Hepatic stellate cell (primary cell): ENCODE results near the gene QRICH1.

Source experiments
- DNase-seq: peaks from one replicate; pipeline ENCODE4 v3.0.0; 2011; ENCODE audit warnings: low spot score

QRICH1 gene, protein sequence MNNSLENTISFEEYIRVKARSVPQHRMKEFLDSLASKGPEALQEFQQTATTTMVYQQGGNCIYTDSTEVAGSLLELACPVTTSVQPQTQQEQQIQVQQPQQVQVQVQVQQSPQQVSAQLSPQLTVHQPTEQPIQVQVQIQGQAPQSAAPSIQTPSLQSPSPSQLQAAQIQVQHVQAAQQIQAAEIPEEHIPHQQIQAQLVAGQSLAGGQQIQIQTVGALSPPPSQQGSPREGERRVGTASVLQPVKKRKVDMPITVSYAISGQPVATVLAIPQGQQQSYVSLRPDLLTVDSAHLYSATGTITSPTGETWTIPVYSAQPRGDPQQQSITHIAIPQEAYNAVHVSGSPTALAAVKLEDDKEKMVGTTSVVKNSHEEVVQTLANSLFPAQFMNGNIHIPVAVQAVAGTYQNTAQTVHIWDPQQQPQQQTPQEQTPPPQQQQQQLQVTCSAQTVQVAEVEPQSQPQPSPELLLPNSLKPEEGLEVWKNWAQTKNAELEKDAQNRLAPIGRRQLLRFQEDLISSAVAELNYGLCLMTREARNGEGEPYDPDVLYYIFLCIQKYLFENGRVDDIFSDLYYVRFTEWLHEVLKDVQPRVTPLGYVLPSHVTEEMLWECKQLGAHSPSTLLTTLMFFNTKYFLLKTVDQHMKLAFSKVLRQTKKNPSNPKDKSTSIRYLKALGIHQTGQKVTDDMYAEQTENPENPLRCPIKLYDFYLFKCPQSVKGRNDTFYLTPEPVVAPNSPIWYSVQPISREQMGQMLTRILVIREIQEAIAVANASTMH

DNA sequence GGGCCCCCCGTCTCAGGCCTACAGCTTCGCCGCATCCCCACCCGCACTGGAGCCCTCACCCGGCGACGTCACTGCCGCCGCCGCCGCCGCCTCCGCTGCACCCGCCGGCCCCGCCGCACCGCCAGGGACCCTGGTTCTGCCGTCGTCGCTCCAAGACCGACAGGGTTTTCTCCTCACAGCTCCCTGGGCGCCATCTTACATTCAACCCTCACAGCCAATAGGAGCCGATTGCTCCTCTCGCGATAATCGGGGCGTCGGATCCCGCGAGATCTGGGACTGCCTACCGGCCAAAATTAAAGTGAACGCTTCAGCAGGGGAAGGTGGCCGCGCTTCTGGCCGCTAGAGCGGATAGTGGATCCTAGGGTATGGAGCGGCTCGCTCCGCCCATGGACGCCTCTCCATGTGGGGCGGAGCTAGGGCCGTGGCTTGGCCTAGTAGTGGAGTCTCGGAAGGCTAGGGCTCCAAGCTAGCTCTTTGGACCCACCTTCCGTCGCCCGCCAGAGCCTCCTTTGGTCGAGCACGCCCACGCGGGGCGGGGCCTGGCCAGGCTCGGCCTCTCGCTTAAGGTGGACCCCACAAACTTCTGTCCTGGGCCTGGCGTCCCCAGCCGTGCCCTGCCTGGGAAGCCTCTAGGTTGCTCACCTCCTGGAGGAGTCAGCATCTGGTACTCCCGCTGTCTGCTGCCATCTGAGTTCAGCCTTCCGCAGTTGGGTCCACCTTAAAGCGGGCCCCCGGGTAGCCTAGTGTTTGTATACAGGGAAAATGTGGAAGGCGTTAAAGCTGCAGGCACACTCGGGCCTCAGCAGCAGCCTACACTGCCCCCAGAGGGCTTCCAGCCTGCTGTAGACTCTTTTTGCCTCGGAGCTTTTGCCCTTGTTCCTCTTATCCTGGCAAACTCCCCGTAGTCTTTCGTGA lies at the start of gene QRICH1:
QRICH1 (minus strand) TSS at position 219 of the 915 bp plus-strand sequence. CDS start 17,054 bp downstream, outside the sequence.
- peak; percentile 95 for DNase-seq

DNA sequence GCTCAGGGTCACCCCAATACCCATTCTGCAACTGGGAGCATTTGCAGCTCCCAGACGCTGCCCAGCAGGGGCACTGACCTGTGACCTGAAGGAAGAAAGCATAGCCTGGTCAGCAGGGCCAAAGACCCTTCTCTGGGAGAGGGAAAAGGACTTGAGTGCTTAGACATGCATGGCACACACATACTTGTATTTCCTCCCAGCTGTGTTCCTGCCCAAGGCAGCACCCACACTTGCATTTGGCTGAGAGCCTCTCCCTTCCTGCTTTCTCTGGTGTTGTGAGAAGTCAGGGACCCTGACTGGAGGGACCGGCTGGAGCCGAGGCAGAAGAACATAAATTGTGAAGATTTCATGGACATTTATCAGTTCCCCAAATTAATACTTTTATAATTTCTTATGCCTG lies 46.2 kb upstream of the QRICH1 start:
- no peak for DNase-seq

DNA sequence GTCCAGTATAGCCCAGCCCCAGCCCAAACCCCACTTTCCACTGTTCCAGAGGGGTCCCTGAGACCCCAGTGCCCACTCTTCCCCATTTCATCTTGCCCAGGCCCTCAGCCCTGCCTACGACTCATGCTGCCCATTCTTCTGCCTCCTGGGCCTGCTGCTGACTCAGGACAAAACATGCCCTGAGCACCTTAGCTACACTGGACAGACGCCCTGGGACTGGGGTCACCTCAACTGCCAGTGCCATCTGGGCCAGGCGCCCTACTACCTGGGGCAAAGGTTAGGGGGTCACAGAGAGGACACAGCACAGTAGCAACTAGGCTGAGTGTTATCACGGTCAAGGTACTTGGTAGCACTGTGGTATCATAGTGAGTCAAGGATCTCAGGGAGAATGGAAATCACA lies 41.6 kb upstream of the QRICH1 start:
- DNase-seq = no peak

DNA sequence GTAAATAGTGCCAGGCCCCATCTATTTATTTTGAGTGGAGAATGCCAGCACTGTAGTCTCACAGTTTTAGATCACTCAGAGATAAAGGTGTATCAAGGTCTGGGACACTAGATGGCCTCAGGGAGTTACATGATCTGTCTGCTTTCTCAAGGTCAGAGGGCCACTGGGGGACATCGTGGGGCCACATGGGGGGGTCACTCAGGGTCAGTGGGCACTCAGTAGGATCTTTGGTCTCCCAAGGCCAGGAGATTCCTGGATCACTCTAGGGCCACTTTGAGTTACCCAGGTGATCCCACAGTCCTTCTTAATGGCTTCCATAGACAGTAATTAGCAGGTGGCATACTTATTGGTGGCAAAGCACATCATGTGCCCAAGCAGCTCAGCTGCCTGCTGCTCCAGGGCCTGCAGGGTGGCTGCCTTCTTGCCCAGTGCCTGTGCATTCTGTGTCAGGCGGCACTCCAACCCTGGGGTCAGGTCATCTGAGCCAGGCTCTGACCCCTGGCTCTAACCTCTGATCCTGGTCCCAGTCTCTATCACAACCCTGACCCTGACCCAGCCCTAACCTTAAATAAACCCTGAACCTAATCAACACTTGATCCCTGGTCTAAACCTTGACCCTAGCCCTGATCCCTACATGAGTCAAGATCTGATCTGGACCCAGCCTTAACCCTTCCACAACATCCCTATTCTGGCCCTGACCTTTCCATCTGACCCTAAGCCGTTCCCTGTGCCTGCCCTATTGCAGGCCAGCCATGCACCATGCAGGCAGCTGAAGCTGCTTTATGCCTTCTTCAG lies 40.8 kb upstream of the QRICH1 start:
- DNase-seq = no peak

DNA sequence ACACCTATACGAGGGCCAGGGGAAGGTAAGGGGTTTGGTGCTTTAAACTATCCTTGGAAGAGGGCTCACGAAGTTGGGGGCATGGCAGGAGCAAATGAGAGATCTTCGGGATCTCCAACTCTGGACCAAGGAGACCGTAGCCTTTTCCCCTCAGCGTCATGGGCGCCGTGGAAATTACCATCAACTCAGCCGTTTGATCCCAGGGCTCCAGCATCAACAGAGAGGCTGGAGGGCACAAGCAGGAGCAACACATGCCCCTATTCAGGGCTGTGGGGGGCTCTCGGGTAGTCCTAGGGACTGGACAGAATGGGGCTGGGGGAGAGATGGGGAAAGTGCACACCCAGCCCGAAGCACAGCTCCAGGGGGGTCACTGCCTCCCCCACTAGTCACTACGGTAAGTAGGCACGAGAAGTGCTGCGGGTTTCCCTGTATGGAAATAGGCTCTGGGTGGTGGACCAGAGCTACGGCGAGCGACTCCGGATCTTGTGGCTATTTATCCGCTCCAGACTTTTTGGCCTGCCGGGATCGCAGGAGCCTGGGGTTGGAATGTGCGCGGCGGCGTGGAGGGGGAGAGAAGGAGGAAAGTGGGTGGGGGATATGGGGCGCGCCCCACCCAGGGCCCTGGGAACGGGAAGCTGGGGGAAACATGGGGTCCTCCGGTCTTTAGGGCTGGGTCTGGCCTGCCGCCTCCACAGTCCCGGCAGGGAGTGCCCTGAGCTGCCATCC lies 39.5 kb upstream of the QRICH1 start:
- DNase-seq = peak; percentile 96

DNA sequence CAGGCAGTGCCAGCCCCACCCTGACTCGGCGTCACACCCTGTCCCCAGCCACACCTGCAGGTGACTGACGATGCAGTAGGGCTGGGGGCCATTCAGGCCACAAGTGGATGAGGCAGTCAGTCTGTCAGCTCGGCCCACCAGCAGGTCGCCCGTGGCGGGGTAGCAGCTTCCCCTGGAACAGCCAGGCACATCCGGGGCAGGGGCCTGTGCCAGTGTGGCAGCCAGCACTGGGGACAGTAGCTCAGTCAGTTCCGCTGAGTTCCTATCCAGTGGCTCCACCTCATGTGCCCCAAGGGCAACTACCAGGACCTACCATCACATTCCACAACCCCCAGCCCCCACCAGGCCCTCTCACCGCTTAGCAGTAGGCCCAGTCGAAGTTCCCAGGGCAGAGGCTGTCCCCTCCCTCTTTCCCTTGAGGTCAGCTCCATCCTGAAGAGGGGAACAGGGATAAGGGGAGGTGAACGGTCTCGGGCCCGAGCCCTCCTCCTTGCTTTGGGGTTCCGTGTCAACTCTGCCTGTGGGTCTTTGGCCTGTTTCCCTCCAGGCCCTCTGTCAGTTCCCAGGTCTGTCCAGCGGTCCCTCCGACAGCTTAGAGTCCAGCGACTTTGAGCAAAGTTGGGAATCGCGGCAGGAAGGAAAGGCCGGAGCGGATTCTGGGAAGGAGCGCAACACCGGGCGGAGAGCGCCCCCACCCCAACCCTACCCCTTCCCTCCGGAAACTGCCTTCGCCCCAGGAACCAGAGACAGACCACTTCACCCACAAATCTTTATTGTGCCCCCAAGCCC lies 38.8 kb upstream of the QRICH1 start, which contains the start of gene LAMB2:
LAMB2 (minus strand) TSS at position 614 of the 789 bp plus-strand sequence; CDS start at position 431, 183 bp downstream.
- DNase-seq = peak; percentile 89

DNA sequence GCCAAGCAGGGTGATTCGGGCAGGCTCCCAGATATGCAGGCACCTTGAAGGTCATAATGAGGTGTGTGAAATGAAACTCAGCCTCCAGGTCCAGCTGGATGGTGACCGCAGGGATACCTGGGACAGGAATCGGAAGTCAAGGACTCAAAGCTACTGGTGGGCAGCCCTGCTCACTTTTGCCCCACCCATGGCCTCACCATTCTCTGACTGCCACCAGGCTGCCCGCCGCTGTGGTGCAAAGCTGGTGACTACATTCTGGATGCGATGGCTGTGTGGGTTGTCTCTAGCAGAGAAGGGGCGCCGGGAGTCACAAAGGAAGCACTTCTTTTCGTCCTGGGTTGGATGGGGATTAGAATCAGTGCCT lies 38.2 kb upstream of the QRICH1 start:
- peak; percentile 27 for DNase-seq

DNA sequence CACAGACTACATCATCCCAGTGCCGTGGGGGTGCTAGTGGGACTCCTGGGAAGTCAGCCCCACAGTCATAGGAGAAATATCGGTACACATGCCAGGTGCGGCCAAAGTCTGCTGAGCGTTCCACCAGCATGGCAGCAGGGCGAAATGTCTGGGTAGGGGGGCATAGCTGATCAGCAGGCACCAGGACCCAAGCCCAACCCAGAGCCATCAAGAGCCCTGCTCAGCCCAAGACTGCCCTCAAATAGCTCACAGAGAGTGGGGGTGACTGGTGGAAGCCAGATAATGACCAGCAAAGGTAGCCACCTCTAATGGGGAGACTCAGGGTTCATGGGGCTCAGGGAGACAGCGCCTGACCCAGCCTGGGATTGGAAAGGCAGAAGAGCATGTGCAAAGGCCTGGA lies 37.7 kb upstream of the QRICH1 start:
- no peak for DNase-seq

DNA sequence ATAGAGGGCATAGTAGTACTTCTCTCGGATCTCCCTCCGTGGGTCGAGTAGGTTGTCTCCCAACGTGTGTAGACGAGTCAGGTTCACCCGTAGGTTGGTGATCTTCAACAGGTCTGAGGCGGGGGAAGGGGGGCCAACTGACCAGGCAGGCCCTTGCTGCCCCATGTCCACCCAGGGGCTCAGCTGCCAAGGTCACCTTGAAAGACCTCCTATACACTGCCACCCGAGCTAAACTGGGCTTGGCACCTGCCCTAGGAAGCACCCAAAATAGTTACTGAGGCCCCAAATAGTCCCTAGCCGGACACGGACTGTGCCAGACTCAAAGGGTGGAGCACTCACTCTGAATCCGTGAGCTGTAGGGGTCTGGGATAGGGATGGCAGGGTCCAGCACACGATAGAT lies 37.2 kb upstream of the QRICH1 start:
- no peak for DNase-seq

DNA sequence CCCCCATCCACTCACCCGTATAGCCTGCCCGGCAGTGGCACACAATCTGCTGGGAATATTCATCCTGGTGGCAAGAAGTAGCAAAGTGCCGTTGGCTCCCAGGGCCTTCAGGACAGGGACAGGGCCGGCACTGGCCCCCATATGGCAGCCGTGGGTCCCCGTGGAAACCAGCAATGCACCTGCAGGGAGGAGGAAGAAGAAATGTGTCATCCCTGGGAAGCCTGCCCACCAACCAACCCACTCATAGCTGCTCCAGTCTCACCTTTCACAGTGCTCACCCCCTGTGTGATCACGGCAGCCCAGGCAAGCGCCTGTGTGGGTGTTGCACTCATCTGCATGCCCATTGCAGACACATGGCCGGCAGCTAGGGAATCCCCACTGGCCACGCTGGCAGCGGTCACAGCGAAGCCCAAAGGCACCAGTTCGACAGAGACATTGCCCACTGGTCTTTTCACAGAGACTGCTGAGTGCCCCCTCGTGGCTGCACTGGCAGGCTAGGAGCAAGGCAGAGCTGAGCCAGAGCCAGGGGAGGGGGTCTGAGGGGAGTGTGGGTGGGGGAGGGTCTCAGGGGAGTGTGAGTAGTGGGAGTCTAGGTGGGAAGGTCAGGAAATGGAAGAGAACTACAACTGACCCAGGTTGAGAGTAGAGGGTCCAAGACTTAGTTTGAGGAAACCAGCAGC lies 31.3 kb upstream of the QRICH1 start:
- DNase-seq = no peak

DNA sequence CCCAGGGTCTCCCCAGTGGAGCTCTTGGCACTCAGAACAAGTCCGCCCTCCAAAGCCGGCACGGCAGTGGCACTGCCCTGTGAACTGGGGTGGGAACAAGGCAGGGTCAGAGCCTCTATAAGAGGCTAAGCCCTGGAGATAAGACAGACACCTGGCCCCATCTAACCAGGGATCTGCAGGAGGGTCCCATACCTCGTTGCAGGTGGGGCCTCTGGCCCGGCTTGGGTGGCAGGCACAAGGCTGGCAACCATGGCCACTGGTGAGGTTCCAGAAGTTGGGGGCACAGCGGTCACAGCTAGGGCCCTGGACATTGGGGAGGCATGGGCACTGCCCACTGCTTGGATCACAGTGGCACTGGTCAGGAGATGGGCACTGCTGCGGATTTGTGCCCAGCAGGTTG lies 30.3 kb upstream of the QRICH1 start:
- no peak for DNase-seq

DNA sequence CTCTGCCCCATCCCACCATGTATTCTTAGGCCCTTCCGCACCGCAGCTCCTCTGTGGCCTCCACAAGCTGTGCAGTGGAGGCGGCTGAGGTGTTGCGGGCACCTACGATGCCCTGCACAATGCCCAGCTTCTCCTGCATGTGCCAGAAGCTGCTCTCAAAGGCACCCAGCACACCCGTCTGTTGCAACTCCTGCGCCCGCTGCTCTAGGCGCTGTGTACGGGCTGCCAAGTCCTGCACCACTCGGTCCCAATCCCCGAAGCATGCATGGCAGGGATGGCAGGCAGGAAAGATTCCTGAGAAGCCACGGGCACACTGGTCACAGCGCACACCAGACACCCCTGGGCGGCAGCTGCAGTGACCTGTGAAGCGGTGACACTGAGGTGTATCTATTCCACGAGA lies 29.8 kb upstream of the QRICH1 start:
- DNase-seq = no peak

DNA sequence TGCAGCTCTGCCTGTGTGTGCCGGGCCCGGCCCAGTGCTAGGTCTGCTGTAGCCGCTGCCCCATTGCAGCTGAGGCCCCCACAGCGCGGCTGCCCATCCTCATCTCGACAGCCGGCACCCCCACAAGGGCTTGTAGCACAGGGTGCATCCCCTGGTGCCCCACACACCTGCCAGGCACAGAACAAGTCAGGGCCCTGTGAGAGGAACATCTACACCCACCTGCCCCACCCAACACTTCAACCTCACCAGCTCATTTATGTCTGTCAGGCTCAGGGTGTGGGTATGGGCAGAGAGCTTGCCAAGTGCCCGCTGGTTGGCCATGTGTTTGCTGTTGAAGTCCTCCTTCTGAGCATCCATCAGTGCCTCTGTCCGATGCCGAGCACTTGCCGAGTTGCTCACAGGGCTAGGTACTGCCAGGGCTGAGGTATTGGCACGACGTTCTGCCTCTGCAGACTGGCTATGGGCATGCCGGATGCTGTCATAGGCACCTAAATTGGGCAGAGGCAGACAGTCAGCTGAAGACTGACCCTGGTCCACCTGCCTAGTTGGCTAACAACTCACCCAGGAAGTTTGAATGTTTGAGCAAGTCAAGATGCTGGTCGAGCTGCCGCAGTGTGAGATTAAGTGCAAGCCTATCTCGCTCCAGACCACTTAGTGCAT lies 29.1 kb upstream of the QRICH1 start:
- DNase-seq = no peak

DNA sequence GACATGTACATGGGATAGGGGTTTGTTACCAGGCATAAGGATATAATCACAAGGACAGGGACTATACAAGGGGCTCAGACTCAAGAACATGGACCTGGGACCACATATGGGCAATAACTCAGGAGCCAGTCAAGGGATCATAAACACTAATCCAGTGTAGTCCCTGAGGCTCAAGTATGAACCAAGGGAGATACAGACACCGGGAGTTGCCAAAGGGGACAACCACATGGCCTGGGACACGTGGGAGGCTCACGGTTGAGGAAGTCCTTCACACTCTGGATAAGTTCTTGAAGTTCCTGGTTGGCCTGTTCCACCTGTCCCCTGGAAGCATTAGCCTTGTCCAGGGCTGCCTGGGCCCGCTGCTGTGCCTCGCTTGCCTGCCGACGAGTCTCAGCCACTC lies 28.6 kb upstream of the QRICH1 start:
- DNase-seq = no peak

DNA sequence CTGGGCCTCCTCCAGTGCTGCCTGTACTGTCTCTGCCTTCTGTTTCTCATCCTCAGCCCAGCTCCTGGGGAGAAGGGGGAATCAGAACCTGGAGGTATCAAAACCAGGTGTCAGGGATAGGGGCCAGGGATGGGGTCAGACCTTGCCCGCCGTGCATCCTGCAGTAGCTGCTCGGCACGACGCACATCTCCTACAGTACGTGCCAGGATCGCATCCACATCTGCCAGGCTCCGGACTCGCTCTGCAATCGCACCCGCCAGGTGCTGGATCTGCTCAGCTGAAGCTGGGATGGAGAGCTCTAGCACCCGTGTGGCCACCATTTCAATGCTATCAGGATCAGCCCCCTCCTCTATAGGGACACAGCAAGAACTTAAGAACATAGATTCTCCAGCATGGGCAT lies 28.2 kb upstream of the QRICH1 start:
- no peak for DNase-seq

DNA sequence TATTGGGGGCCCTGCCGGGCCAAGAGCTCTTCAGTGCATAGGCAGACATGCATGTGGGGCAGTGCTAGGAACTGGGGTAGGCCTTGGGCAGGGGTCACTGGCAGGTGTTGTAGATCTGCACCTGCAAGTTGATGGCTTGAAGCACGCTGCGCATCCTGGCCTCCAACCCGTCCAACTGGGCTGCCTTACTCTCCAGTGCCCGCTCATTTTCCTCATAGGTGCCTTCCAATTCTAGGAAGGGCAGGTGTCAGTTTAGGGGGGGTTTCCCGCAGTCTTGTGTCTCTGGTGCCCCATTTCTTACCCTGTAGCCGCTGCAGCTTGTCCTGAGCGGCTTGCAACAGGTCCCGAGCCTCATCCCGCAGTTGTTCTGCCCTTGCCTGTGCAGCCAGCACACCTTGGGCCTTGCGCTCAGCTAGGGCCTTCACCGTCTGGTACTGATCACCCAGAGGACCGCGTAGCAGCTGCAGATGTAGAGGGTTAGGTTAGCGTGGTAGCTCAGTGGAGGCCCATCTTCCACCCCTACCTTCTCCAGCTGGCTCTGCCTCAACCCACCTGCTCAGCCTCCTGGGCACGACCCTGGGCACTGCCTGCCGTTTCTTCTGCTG lies 27.4 kb upstream of the QRICH1 start:
- no peak for DNase-seq

DNA sequence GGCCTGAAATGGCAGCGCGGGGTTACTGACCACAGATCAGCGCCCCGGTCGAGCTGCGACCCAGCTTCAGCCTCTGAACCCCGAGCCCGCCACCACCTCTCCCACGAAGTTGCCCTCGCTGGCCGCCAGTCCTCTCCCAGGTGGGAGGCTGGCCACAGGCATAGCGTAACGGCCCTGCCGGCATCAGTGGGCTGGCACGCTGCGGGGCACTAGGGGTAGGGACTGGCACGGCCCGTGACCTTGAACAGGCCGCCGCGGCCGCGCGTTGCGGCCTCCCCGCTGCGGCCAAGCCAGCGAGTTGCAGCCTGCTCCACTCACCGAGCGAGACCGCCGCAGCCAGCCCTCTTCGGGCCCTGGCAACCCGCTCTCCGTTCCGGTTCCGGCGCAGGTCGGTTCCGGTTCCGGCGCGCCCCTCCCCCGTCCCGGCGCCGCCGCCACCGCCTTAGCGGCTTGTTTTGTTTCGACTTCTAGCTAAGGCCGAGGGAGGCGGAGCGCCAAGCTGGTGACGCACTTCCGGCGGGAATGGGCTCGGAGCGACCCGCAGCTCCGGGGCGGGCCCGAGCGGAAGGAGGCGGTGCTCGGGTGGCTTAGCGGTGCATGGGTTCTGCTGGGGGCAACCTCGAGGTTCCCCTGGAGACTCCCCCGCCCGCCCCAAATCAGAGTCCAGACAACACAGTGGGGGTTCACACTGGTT lies 26.7 kb upstream of the QRICH1 start, which contains the start of gene USP19:
USP19 (minus strand) TSS at position 386 of the 694 bp plus-strand sequence. CDS start 1,678 bp downstream, outside the sequence.
- peak; percentile 98 for DNase-seq

DNA sequence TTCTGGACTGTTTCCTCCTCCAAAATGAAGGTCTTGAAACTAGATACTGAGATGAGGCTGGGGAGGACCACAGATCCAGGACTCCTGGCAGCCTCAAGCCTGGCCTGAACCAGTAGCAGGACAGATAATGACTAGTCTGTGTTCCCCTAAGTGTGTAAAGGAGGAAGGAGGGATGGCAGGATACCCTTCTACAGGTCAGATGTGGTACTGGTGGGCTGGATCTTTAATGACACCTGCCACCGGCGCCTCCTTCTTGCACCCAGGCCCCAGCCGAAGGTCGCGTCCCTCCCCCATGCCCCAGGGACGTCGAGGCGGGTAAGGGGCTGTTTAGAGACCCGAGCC lies 26.2 kb upstream of the QRICH1 start:
- peak; percentile 52 for DNase-seq
